ENCODE measurements around the gene PIK3R5.

The PIK3R5 gene

DNA sequence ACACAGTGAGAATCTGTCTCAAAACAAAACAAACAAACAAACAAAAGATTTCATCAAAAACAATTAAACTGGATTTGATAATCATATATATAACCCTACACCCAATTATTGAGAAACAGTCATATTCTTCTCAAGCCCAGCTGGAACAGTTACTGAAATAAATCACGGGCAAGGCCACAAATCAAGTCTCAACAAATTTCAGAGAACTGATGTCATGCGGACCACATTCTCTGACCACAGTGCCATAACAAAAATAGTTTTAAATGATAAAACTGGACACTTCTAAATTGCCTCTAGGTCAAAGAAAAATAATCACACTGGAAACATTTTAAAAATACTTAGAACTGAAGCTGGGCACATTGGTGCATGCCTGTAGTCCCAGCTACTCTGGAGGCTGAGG lies 15.9 kb upstream of the PIK3R5 start:
- Histone ChIP-seq H3K9ac (ENCODE audit: low read length) (no peak overlapping the region), H3K4me3 (ENCODE audit: low read length) (no peak overlapping the region), H4K5ac (ENCODE audit: low read length) (no peak overlapping the region), H3K56ac (ENCODE audit: low read length) (no peak overlapping the region), H3K4me1 (ENCODE audit: control insufficient read depth, low read depth, low read length) (no peaks in the 10 kb centered on the region), H3K79me1 (ENCODE audit: low read length) (no peaks in the 10 kb centered on the region), H3K36me3 (ENCODE audit: control insufficient read depth, insufficient read depth, low read length) (no peaks in the 10 kb centered on the region), H4K8ac (ENCODE audit: low read depth, low read length) (no peak overlapping the region), H2AK5ac (ENCODE audit: low read length) (no peak overlapping the region), H3K4ac (ENCODE audit: low read depth, low read length) (no peak overlapping the region), H3K27me3 (ENCODE audit: insufficient read depth, low read length, poor library complexity) (no peaks in the 10 kb centered on the region), H3K79me2 (ENCODE audit: control insufficient read depth, insufficient read depth, low read length) (no peaks in the 10 kb centered on the region), H3K4me2 (ENCODE audit: low read length) (no peak overlapping the region), H2BK5ac (ENCODE audit: low read length) (no peak overlapping the region), H3K18ac (ENCODE audit: low read length) (no peak overlapping the region), H3K23ac (ENCODE audit: low read length) (no peak overlapping the region), H3K27ac (ENCODE audit: low read depth, low read length) (no peak overlapping the region), H2BK15ac (replicated peaks; ENCODE audit: low read depth) (no peak overlapping the region), H2BK120ac (ENCODE audit: low read depth, low read length) (no peak overlapping the region)
- no peak for DNase-seq
- no CpG with 5 or more reads among the region's 2 CpGs for WGBS (ENCODE audit: extremely low coverage, insufficient coverage, low lambda C conversion rate)

DNA sequence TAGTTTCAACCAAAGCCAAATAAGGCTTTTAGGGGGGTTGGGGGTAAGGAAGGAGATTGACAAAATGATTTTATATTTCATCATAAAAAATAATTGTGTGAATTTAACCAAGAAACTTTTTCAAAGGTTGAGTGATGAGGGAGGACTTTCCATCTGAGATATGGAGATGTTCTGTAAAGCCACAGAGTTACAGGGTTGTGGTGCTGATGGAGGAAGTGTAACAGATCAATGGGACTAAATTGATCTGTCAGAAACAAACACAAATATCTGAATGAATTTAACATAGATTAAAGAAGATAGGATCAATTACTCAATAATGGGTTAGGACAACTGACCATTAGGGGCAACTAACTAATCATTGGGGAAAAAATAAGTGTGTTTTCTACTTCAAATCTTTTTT lies 14.2 kb upstream of the PIK3R5 start:
- no peak overlapping the region for H3K4me2 ChIP-seq (ENCODE audit: low read length)
- H3K4ac ChIP-seq (ENCODE audit: low read depth, low read length): no peak overlapping the region
- DNase-seq: no peak
- no peaks in the 10 kb centered on the region for H3K27me3 ChIP-seq (ENCODE audit: insufficient read depth, low read length, poor library complexity)
- no peaks in the 10 kb centered on the region for H3K4me1 ChIP-seq (ENCODE audit: control insufficient read depth, low read depth, low read length)
- H3K79me1 ChIP-seq (ENCODE audit: low read length): no peaks in the 10 kb centered on the region
- H3K9ac ChIP-seq (ENCODE audit: low read length): no peak overlapping the region
- no peak overlapping the region for H4K5ac ChIP-seq (ENCODE audit: low read length)
- no peak overlapping the region for H3K23ac ChIP-seq (ENCODE audit: low read length)
- H2BK5ac ChIP-seq (ENCODE audit: low read length): no peak overlapping the region
- H3K18ac ChIP-seq (ENCODE audit: low read length): no peak overlapping the region
- no peak overlapping the region for H3K4me3 ChIP-seq (ENCODE audit: low read length)
- no peak overlapping the region for H2BK15ac ChIP-seq (replicated peaks; ENCODE audit: low read depth)
- H2BK120ac ChIP-seq (ENCODE audit: low read depth, low read length): no peak overlapping the region
- no peak overlapping the region for H4K8ac ChIP-seq (ENCODE audit: low read depth, low read length)
- H3K79me2 ChIP-seq (ENCODE audit: control insufficient read depth, insufficient read depth, low read length): no peaks in the 10 kb centered on the region
- no peak overlapping the region for H3K27ac ChIP-seq (ENCODE audit: low read depth, low read length)
- H3K36me3 ChIP-seq (ENCODE audit: control insufficient read depth, insufficient read depth, low read length): no peaks in the 10 kb centered on the region
- H3K56ac ChIP-seq (ENCODE audit: low read length): no peak overlapping the region
- no peak overlapping the region for H2AK5ac ChIP-seq (ENCODE audit: low read length)

DNA sequence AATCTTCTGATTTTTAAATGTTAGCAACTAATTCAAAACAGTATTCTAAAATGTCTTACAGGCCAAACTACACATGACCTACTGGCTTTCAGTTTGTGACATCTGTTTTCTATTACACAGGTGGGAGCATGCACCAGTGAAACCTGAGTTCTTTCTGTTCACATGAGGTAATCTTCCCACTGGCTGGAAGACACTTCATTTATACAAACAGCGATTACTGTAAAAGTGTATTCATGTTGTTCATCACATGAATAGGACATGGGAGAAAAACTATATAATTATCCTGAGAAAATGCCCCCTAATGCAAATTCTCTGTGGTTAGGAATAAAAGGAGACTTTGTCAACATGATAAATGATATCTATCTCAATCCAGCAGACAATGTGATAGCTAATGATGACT lies 11.1 kb upstream of the PIK3R5 start:
- Histone ChIP-seq H3K56ac (ENCODE audit: low read length) (no peak overlapping the region), H3K27ac (ENCODE audit: low read depth, low read length) (no peak overlapping the region), H3K36me3 (ENCODE audit: control insufficient read depth, insufficient read depth, low read length) (no peaks in the 10 kb centered on the region), H3K4me1 (ENCODE audit: control insufficient read depth, low read depth, low read length) (no peaks in the 10 kb centered on the region), H4K8ac (ENCODE audit: low read depth, low read length) (no peak overlapping the region), H3K79me1 (ENCODE audit: low read length) (no peaks in the 10 kb centered on the region), H3K23ac (ENCODE audit: low read length) (no peak overlapping the region), H2BK5ac (ENCODE audit: low read length) (no peak overlapping the region), H3K79me2 (ENCODE audit: control insufficient read depth, insufficient read depth, low read length) (no peaks in the 10 kb centered on the region), H3K9ac (ENCODE audit: low read length) (no peak overlapping the region), H2AK5ac (ENCODE audit: low read length) (no peak overlapping the region), H3K4me2 (ENCODE audit: low read length) (no peak overlapping the region), H2BK15ac (replicated peaks; ENCODE audit: low read depth) (no peak overlapping the region), H3K27me3 (ENCODE audit: insufficient read depth, low read length, poor library complexity) (no peaks in the 10 kb centered on the region), H3K4me3 (ENCODE audit: low read length) (no peak overlapping the region), H3K18ac (ENCODE audit: low read length) (no peak overlapping the region), H3K4ac (ENCODE audit: low read depth, low read length) (no peak overlapping the region), H2BK120ac (ENCODE audit: low read depth, low read length) (no peak overlapping the region), H4K5ac (ENCODE audit: low read length) (no peak overlapping the region)
- no CpG with 5 or more reads among the region's 1 CpG for WGBS (ENCODE audit: extremely low coverage, insufficient coverage, low lambda C conversion rate)
- no peak for DNase-seq

DNA sequence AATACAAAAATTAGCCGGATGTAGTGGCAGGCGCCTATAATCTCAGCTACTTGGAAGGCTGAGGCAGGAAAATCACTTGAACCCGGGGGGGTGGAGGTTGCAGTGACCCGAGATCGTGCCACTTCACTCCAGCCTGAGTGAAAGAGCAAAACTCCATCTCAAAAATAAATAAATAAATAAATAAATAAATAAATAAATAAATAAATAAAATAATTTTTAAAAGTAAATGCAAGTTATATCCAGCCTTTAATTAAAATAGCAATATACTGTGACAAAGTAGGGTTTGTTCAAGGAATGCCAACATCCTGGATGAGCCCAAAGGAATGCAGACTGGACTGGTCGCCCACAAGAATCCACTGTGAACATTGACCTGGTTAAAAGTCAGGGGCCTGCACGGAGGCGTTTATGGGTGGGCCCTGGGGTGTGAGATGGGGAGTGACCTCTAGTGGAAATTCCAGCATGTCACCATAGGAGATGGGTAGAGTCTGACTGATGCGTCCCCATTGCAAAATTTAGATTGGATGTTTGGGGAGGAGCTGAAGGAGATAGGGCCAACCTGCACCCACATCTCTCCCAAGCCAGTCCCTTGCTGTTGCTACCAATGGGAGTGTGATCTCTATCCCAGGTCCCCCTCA lies 9.7 kb upstream of the PIK3R5 start:
- Histone ChIP-seq H3K4me3 (ENCODE audit: low read length) (no peak overlapping the region), H3K4me2 (ENCODE audit: low read length) (no peak overlapping the region), H2AK5ac (ENCODE audit: low read length) (no peak overlapping the region), H4K8ac (ENCODE audit: low read depth, low read length) (no peak overlapping the region), H3K56ac (ENCODE audit: low read length) (no peak overlapping the region), H3K23ac (ENCODE audit: low read length) (no peak overlapping the region), H2BK15ac (replicated peaks; ENCODE audit: low read depth) (no peak overlapping the region), H3K79me2 (ENCODE audit: control insufficient read depth, insufficient read depth, low read length) (no peaks in the 10 kb centered on the region), H3K79me1 (ENCODE audit: low read length) (no peaks in the 10 kb centered on the region), H3K9ac (ENCODE audit: low read length) (no peak overlapping the region), H2BK5ac (ENCODE audit: low read length) (no peak overlapping the region), H3K18ac (ENCODE audit: low read length) (no peak overlapping the region), H3K36me3 (ENCODE audit: control insufficient read depth, insufficient read depth, low read length) (no peaks in the 10 kb centered on the region), H3K4ac (ENCODE audit: low read depth, low read length) (no peak overlapping the region), H3K27me3 (ENCODE audit: insufficient read depth, low read length, poor library complexity) (no peaks in the 10 kb centered on the region), H3K27ac (ENCODE audit: low read depth, low read length) (no peak overlapping the region), H3K4me1 (ENCODE audit: control insufficient read depth, low read depth, low read length) (no peaks in the 10 kb centered on the region), H4K5ac (ENCODE audit: low read length) (no peak overlapping the region), H2BK120ac (ENCODE audit: low read depth, low read length) (no peak overlapping the region)
- DNase-seq: no peak
- WGBS (ENCODE audit: extremely low coverage, insufficient coverage, low lambda C conversion rate): no CpG with 5 or more reads among the region's 9 CpGs

DNA sequence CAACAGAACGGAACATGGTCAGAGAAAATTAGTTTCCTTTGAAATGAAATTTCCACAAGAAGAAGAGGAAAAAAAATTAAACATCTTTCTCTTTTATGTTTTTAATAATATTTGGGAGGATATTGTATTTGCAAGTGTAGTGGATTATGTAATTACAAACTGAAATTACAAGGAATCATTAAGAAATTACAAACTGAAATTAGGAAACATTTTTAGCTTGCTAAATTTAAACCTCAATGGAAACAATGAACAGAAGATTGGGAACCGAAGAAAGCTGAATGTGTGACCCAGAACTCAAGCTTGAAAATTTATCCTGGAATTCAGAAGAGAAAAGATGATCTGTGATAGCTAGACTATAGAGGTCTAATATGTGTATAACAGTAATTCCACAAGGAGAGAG lies 4.4 kb upstream of the PIK3R5 start:
- no peak for DNase-seq
- Histone ChIP-seq H2BK5ac (ENCODE audit: low read length) (no peak overlapping the region), H3K23ac (ENCODE audit: low read length) (no peak overlapping the region), H3K27ac (ENCODE audit: low read depth, low read length) (no peak overlapping the region), H3K18ac (ENCODE audit: low read length) (no peak overlapping the region), H3K4me3 (ENCODE audit: low read length) (no peak overlapping the region), H3K9ac (ENCODE audit: low read length) (no peak overlapping the region), H3K36me3 (ENCODE audit: control insufficient read depth, insufficient read depth, low read length) (no peaks in the 10 kb centered on the region), H3K79me2 (ENCODE audit: control insufficient read depth, insufficient read depth, low read length) (no peaks in the 10 kb centered on the region), H3K56ac (ENCODE audit: low read length) (no peak overlapping the region), H3K4ac (ENCODE audit: low read depth, low read length) (no peak overlapping the region), H3K4me2 (ENCODE audit: low read length) (no peak overlapping the region), H2BK15ac (replicated peaks; ENCODE audit: low read depth) (no peak overlapping the region), H3K79me1 (ENCODE audit: low read length) (no peaks in the 10 kb centered on the region), H2BK120ac (ENCODE audit: low read depth, low read length) (no peak overlapping the region), H2AK5ac (ENCODE audit: low read length) (no peak overlapping the region), H4K5ac (ENCODE audit: low read length) (no peak overlapping the region), H4K8ac (ENCODE audit: low read depth, low read length) (no peak overlapping the region), H3K4me1 (ENCODE audit: control insufficient read depth, low read depth, low read length) (no peaks in the 10 kb centered on the region), H3K27me3 (ENCODE audit: insufficient read depth, low read length, poor library complexity) (no peaks in the 10 kb centered on the region)
- no CpG with 5 or more reads among the region's 2 CpGs for WGBS (ENCODE audit: extremely low coverage, insufficient coverage, low lambda C conversion rate)

- Histone ChIP-seq H3K18ac (ENCODE audit: low read length) (no peak overlapping the region), H2AK5ac (ENCODE audit: low read length) (no peak overlapping the region), H3K4ac (ENCODE audit: low read depth, low read length) (no peak overlapping the region), H3K9ac (ENCODE audit: low read length) (no peak overlapping the region), H2BK120ac (ENCODE audit: low read depth, low read length) (no peak overlapping the region), H3K27me3 (ENCODE audit: insufficient read depth, low read length, poor library complexity) (no peaks in the 10 kb centered on the region), H2BK5ac (ENCODE audit: low read length) (no peak overlapping the region), H4K5ac (ENCODE audit: low read length) (no peak overlapping the region), H2BK15ac (replicated peaks; ENCODE audit: low read depth) (no peak overlapping the region), H3K4me3 (ENCODE audit: low read length) (no peak overlapping the region), H3K36me3 (ENCODE audit: control insufficient read depth, insufficient read depth, low read length) (no peaks in the 10 kb centered on the region), H3K56ac (ENCODE audit: low read length) (no peak overlapping the region), H3K27ac (ENCODE audit: low read depth, low read length) (no peak overlapping the region), H4K8ac (ENCODE audit: low read depth, low read length) (no peak overlapping the region), H3K79me2 (ENCODE audit: control insufficient read depth, insufficient read depth, low read length) (no peaks in the 10 kb centered on the region), H3K4me2 (ENCODE audit: low read length) (no peak overlapping the region), H3K23ac (ENCODE audit: low read length) (no peak overlapping the region), H3K79me1 (ENCODE audit: low read length) (no peaks in the 10 kb centered on the region), H3K4me1 (ENCODE audit: control insufficient read depth, low read depth, low read length) (no peaks in the 10 kb centered on the region)
- DNase-seq: no peak
- no CpG with 5 or more reads among the region's 3 CpGs for WGBS (ENCODE audit: extremely low coverage, insufficient coverage, low lambda C conversion rate)
Observed at GRCh38 chr17:8968503-8968902, 3.0 kb upstream of the PIK3R5 start.
